HepG2 (cell line): ENCODE measurements around the gene DDX23. TPM values are rescaled to one million over a fixed set of nuclear protein-coding genes. Genes with fewer than 3 reads are reported as not detected.

Source experiments
- BORCS8-MEF2B ChIP-seq: sonication (generic); formaldehyde crosslinking; IDR thresholded peaks from 2 replicates; pipeline ENCODE4 v1.8.0; 2022; ENCODE audit warnings: mild to moderate bottlenecking, missing genetic modification reagents
- CBFB ChIP-seq: sonication (generic); formaldehyde crosslinking; IDR thresholded peaks from 2 replicates; pipeline ENCODE4 v1.4.0; 2020; ENCODE audit warnings: missing genetic modification reagents
- KLF13 ChIP-seq: sonication (generic); formaldehyde crosslinking; IDR thresholded peaks from 2 replicates; pipeline ENCODE4 v1.4.0; 2020; ENCODE audit warnings: mild to moderate bottlenecking, missing genetic modification reagents
- LCORL ChIP-seq, 2 experiments: fragments of 450-650 bp in 1 of 2; sonication (generic) in 1 of 2; formaldehyde crosslinking in 1 of 2; IDR thresholded peaks; 2 replicates each; pipeline versions ENCODE4 v1.5.0 to v1.6.1; 2017 to 2020; ENCODE audit warnings: antibody characterized with exemption in 1 of 2, missing genetic modification reagents in 1 of 2
- MLLT10 ChIP-seq: sonication (generic); formaldehyde crosslinking; IDR thresholded peaks from 2 replicates; pipeline ENCODE4 v1.4.0; 2020; ENCODE audit warnings: missing genetic modification reagents
- PHF5A ChIP-seq: IDR thresholded peaks from one replicate; pipeline ENCODE4 v1.6.1; 2018; ENCODE audit warnings: low read depth, missing genetic modification reagents; ENCODE audit not compliant: unreplicated experiment
- SAP130 ChIP-seq: IDR thresholded peaks from 2 replicates; pipeline ENCODE4 v1.6.1; 2016; ENCODE audit warnings: low read depth
- polyA plus RNA-seq, 8 experiments: library from polyadenylated mRNA; depleted of rRNA in 3 of 8; stranded (reverse) in 7 of 8; unstranded in 1 of 8; fragments of >200 nt; fragmentation: Illumina TruSeq in 4 of 8; extraction: Trizol in 4 of 8; gene quantifications; 2 replicates each; pipeline versions ENCODE4 v1.2.1 to v1.2.3, GENCODE V29; 2011 to 2016; ENCODE audit warnings: low read depth in 4 of 8, missing spikeins in 1 of 8, mixed read lengths in 1 of 8; ENCODE audit not compliant: insufficient read depth in 1 of 8
- total RNA-seq, 5 experiments: library from RNA; depleted of rRNA; stranded (reverse); fragments of >200 nt; fragmentation: Illumina TruSeq; extraction: Trizol; gene quantifications; 2 replicates each; pipeline ENCODE4 v1.2.3, GENCODE V29; 2016; ENCODE audit warnings: low read depth in 1 of 5
- TF ChIP-seq, protein P1 (sequence below): sonication (generic); formaldehyde crosslinking; IDR thresholded peaks from 2 replicates; pipeline ENCODE4 v1.4.0; 2020; ENCODE audit warnings: missing genetic modification reagents
- TF ChIP-seq, protein P2 (sequence below): sonication (generic); formaldehyde crosslinking; IDR thresholded peaks from 2 replicates; pipeline ENCODE4 v1.5.0; 2020; ENCODE audit warnings: missing genetic modification reagents, mild to moderate bottlenecking, borderline replicate concordance
- TF ChIP-seq, protein P3 (sequence below): IDR thresholded peaks from 2 replicates; pipeline ENCODE4 v1.6.1; 2016; ENCODE audit warnings: low read depth
- TF ChIP-seq, protein P4 (sequence below): sonication (generic); formaldehyde crosslinking; IDR thresholded peaks from 2 replicates; pipeline ENCODE4 v1.5.0; 2020; ENCODE audit warnings: missing genetic modification reagents, mild to moderate bottlenecking, borderline replicate concordance
- TF ChIP-seq, protein P5 (sequence below): sonication (generic); formaldehyde crosslinking; IDR thresholded peaks from 2 replicates; pipeline ENCODE4 v1.4.0; 2020; ENCODE audit warnings: mild to moderate bottlenecking, missing genetic modification reagents
- TF ChIP-seq, protein P6 (sequence below): sonication (generic); formaldehyde crosslinking; IDR thresholded peaks from 2 replicates; pipeline ENCODE4 v1.8.0; 2022; ENCODE audit warnings: mild to moderate bottlenecking, missing genetic modification reagents, moderate library complexity
- TF ChIP-seq, protein P7 (sequence below): conservative IDR thresholded peaks from 2 replicates; pipeline ENCODE4 v1.6.1; 2018; ENCODE audit warnings: missing genetic modification reagents

DDX23 gene
- total and polyA plus RNA-seq, 2 of the 13 experiments (the other 11 are each of a cell fraction or from before 2014, with no cell fraction given) = 35.7 to 90.0 TPM

DNA sequence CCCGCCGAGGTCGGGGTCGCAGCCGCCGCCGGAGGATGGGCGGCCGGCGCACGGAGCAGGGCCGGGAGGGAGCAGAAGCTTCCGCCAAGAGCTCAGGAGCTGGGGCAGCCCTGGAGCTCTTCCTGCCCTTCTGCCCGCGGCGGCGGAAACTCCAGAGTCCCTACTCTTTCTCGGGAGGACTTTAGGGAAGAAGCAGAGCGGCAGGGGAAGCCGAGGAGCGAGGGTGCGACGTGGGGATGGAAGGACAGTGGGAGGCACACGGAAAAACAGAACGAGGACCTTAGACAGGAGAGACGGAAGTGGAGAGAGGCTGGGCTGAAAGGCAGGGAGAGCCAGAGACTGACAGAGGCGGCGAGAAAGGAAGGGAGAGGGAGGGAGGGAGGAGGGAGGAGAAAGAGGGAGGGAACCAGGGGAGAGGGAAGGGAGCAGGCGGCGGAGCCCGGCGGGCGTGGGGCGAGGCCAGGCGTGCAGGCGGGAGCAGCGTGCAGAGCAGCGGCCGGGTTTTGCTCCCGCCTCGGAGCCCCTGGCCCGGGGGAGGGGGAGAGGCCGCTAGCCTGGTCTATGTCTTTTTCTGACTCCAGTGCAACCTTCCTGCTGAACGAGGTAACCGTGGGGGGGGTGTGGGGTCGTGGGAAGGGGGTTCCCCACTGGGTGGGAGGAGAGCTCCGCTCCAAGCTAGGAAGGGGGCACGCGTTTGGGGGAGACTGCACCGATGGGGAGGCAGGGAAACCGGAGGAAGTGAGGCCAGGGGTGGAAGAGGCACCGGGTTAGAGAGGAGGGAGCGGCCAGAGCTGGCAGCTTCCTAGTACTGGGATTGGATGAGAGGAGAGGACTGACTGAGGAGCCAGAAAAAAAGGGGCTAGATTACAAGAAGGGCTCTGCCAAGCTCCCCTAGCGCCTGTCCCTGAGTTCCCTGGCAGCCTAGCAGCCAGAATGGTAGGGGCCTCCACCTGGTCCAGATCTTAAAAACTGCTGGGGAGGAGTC, 36.5 kb downstream of the DDX23 start (continued):
- TF ChIP-seq, protein P1, sequence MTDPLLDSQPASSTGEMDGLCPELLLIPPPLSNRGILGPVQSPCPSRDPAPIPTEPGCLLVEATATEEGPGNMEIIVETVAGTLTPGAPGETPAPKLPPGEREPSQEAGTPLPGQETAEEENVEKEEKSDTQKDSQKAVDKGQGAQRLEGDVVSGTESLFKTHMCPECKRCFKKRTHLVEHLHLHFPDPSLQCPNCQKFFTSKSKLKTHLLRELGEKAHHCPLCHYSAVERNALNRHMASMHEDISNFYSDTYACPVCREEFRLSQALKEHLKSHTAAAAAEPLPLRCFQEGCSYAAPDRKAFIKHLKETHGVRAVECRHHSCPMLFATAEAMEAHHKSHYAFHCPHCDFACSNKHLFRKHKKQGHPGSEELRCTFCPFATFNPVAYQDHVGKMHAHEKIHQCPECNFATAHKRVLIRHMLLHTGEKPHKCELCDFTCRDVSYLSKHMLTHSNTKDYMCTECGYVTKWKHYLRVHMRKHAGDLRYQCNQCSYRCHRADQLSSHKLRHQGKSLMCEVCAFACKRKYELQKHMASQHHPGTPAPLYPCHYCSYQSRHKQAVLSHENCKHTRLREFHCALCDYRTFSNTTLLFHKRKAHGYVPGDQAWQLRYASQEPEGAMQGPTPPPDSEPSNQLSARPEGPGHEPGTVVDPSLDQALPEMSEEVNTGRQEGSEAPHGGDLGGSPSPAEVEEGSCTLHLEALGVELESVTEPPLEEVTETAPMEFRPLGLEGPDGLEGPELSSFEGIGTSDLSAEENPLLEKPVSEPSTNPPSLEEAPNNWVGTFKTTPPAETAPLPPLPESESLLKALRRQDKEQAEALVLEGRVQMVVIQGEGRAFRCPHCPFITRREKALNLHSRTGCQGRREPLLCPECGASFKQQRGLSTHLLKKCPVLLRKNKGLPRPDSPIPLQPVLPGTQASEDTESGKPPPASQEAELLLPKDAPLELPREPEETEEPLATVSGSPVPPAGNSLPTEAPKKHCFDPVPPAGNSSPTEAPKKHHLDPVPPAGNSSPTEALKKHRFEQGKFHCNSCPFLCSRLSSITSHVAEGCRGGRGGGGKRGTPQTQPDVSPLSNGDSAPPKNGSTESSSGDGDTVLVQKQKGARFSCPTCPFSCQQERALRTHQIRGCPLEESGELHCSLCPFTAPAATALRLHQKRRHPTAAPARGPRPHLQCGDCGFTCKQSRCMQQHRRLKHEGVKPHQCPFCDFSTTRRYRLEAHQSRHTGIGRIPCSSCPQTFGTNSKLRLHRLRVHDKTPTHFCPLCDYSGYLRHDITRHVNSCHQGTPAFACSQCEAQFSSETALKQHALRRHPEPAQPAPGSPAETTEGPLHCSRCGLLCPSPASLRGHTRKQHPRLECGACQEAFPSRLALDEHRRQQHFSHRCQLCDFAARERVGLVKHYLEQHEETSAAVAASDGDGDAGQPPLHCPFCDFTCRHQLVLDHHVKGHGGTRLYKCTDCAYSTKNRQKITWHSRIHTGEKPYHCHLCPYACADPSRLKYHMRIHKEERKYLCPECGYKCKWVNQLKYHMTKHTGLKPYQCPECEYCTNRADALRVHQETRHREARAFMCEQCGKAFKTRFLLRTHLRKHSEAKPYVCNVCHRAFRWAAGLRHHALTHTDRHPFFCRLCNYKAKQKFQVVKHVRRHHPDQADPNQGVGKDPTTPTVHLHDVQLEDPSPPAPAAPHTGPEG = no peak
- TF ChIP-seq PHF5A = no peak
- no peak for TF ChIP-seq LCORL (IDR thresholded peaks at IDR 0.05)
- TF ChIP-seq LCORL (CRISPR knock-in tag; IDR thresholded peaks at IDR 0.05) = no peak
- TF ChIP-seq BORCS8-MEF2B (CRISPR knock-in tag) = no peak; the same call in 1 of the 2 replicates
- peak; percentile 5; the same call in 1 of the 2 replicates for TF ChIP-seq SAP130 (CRISPR knock-in tag)
- TF ChIP-seq, protein P2, sequence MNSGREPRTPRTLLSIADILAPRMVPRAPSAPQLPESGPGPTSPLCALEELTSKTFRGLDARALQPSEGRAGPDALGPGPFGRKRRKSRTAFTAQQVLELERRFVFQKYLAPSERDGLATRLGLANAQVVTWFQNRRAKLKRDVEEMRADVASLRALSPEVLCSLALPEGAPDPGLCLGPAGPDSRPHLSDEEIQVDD = no peak
- TF ChIP-seq KLF13 (CRISPR knock-in tag) = no peak
- TF ChIP-seq, protein P3, sequence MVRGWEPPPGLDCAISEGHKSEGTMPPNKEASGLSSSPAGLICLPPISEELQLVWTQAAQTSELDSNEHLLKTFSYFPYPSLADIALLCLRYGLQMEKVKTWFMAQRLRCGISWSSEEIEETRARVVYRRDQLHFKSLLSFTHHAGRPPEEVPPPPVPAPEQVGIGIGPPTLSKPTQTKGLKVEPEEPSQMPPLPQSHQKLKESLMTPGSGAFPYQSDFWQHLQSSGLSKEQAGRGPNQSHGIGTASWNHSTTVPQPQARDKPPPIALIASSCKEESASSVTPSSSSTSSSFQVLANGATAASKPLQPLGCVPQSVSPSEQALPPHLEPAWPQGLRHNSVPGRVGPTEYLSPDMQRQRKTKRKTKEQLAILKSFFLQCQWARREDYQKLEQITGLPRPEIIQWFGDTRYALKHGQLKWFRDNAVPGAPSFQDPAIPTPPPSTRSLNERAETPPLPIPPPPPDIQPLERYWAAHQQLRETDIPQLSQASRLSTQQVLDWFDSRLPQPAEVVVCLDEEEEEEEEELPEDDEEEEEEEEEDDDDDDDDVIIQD (CRISPR knock-in tag) = no peak
- TF ChIP-seq CBFB = no peak
- TF ChIP-seq, protein P4, sequence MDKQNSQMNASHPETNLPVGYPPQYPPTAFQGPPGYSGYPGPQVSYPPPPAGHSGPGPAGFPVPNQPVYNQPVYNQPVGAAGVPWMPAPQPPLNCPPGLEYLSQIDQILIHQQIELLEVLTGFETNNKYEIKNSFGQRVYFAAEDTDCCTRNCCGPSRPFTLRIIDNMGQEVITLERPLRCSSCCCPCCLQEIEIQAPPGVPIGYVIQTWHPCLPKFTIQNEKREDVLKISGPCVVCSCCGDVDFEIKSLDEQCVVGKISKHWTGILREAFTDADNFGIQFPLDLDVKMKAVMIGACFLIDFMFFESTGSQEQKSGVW = no peak
- TF ChIP-seq, protein P5, sequence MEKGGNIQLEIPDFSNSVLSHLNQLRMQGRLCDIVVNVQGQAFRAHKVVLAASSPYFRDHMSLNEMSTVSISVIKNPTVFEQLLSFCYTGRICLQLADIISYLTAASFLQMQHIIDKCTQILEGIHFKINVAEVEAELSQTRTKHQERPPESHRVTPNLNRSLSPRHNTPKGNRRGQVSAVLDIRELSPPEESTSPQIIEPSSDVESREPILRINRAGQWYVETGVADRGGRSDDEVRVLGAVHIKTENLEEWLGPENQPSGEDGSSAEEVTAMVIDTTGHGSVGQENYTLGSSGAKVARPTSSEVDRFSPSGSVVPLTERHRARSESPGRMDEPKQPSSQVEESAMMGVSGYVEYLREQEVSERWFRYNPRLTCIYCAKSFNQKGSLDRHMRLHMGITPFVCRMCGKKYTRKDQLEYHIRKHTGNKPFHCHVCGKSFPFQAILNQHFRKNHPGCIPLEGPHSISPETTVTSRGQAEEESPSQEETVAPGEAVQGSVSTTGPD (CRISPR knock-in tag) = no peak
- TF ChIP-seq, protein P6, sequence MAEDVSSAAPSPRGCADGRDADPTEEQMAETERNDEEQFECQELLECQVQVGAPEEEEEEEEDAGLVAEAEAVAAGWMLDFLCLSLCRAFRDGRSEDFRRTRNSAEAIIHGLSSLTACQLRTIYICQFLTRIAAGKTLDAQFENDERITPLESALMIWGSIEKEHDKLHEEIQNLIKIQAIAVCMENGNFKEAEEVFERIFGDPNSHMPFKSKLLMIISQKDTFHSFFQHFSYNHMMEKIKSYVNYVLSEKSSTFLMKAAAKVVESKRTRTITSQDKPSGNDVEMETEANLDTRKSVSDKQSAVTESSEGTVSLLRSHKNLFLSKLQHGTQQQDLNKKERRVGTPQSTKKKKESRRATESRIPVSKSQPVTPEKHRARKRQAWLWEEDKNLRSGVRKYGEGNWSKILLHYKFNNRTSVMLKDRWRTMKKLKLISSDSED (CRISPR knock-in tag) = no peak
- TF ChIP-seq MLLT10 = no peak
- TF ChIP-seq, protein P7, sequence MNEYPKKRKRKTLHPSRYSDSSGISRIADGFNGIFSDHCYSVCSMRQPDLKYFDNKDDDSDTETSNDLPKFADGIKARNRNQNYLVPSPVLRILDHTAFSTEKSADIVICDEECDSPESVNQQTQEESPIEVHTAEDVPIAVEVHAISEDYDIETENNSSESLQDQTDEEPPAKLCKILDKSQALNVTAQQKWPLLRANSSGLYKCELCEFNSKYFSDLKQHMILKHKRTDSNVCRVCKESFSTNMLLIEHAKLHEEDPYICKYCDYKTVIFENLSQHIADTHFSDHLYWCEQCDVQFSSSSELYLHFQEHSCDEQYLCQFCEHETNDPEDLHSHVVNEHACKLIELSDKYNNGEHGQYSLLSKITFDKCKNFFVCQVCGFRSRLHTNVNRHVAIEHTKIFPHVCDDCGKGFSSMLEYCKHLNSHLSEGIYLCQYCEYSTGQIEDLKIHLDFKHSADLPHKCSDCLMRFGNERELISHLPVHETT (CRISPR knock-in tag) = no peak
